Stimulated activated CD8-positive, alpha-beta memory T cell treated with anti-CD3 and anti-CD28 coated beads, Interleukin-4, amount 100 ng/mL, for 48 hours (primary cell): ENCODE measurements around the gene RNF207.

ENCODE experiments used
- DNase-seq: peaks from one replicate; pipeline ENCODE4 v3.0.0-alpha.2; 2020

The RNF207 gene

GRCh38 chr1:6239213-6239752 is 33.4 kb downstream of the RNF207 start:
- no peak for DNase-seq

DNA sequence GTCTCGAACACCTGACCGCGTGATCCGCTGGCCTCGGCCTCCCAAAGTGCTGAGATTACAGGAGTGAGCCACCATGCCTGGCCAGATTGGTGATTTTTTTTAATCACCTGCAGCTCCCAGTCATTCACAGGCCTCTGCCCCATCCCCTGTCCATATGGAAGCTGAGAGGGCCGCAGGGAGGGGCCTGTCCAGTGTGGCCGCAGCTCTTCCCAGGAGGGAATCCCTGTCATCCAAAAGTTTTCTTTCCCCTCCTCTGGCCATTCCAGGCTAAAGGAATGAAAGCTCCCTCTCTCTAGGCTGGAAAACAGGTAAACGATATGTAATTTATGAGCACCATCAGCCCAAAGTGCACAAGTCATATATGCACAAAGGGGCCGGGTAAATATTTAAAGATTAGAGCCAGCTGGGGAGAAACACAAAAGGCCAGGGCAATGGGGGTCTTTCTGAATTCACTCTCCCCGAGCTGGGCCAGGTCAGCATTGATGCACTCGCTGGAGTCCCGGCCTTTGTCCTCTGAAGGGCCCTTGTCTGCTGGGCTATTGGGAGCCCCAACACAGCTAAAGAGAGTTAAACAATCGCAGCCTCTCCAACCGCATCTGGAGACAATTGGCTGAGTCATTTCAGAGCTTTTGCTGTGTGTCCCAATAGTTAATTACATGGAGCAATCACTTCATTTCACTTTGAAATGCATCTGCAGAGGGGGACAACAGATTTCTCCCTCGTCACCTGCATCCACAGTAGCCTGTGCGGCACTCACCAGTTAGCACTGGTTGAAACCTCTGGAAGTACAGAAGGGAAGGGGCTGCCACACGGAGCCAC is 34.2 kb downstream of the RNF207 start:
- DNase-seq = no peak

- no peak for DNase-seq
Measured at GRCh38 chr1:6241107-6241886, 35.4 kb downstream of the RNF207 start.

- no peak for DNase-seq
Measured at GRCh38 chr1:6241887-6242740, 36.2 kb downstream of the RNF207 start.

DNA sequence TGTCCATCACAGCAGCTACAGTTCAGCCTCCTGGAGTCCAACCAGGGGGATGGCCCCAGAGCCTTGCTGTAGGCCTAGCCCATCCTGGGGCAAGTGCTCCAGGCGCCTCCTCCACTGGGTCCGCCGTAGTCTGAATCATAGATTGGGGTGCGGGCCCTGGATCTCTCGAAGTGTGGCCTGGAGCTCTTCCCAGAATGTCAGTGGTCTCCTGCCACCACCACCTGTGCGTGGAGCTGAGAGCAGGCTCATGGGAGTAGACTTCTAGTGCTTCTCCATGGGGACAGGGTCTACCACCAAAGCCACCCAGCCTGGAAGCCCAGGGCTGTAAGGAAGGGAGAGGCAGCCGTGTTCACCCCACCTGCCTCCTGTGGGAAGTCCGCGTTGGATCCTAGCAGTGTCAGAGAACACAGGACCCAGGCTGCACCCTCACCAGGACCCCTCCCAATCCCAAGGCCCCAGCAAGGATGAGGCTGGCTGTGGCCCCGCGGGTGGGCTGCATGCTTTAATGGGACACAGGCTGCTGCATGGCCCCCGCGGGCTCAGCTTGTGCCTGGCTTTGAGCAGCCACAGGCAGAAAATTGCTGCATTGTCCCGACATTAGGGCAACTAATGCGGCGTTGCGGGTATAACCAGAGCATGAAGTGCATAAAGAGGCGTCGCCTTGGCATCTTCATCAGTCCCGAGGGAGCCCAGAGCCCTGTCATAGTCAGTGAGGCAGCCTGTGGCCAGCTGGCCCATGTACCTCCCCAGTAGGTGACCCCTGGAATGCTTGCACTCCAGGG is 37.3 kb downstream of the RNF207 start:
- DNase-seq = no peak

GRCh38 chr1:6243993-6244392 is 38.1 kb downstream of the RNF207 start, which contains the start of gene HES3:
Gene HES3, plus strand, starts transcription at chr1:6244179. Its CDS starts 187 bp downstream, at chr1:6244366.
- DNase-seq = no peak

- DNase-seq = no peak
Measured at GRCh38 chr1:6244401-6245049, 38.6 kb downstream of the RNF207 start.

DNA sequence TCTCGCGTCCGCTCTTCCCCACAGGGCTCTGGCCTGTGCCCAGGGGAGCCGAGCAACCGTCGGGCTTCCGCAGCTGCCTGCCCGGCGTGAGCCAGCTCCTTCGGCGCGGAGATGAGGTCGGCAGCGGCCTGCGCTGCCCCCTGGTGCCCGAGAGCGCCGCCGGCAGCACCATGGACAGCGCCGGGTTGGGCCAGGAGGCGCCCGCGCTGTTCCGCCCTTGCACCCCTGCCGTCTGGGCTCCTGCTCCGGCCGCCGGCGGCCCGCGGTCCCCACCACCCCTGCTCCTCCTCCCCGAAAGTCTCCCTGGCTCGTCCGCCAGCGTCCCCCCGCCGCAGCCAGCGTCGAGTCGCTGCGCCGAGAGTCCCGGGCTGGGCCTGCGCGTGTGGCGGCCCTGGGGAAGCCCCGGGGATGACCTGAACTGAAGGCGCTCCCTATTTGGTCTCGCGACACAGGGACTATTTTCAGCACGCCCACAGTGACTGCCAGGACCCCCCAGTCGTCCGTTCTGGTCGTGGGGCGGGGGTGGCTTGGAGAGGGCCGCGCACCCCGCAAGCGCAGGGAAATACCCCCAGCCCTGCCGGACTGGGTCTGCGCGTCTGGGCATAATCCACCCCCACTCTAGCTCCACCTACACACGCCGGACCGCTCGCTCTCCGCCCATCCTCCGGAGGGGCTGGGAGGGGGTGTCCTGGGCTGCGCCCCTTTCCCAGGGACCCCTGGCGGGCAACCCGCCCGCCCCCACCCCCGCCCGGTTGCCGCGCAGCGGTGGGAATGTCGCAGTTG is 39.4 kb downstream of the RNF207 start:
- peak; percentile 88 for DNase-seq

- peak; percentile 84 for DNase-seq
Measured at GRCh38 chr1:6245869-6246496, 40.1 kb downstream of the RNF207 start.

DNA sequence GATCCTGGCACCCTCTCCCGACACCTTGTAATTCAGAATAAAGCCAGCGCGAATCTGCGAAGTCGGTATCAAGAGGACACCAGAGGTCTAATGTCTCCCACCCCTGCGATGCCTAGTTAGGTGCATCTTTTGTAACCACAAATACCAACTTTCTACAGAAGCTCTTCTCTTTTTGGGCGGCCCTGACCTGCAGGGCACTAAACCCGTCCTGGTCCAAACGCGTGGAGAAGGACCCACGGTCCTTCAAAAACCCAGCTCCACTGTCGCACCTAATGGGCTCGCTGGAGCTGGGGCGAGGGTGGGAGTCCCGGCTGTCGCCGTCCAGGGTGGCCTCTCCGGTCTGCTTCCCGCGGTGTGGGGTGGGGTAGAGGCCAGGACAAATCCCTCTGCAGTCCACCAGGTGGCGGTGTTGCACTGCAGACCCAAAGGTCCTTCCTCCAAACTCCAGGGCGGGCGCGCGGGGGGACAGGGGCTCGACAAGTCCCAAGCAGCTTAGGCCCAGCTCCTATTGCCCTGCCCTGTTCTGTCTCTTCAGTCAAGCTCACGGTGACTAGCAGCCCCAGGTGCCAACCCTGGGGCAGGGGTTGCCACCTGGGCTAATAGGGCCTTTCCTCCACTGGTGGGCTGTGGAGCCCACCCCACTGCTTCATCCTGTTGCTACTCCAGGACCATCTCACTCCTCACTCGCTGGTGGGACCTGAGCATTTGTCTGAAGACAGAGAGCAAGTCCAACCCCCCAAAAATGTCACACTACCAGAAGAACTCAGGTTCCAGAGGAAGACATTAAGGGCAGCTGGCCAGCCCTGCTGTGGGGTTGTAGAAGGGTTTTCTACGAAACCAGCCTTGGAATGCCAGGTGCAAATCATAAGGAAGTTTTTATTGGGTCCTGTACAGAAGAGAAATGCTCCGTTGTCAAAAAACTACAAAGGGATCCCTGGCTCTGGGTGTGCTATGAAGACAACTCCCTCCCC is 40.9 kb downstream of the RNF207 start:
- DNase-seq = peak; percentile 91

GRCh38 chr1:6247651-6248050 is 41.7 kb downstream of the RNF207 start:
- no peak for DNase-seq

- DNase-seq = no peak
Measured at GRCh38 chr1:6248161-6248776, 42.4 kb downstream of the RNF207 start.

GRCh38 chr1:6248932-6249738 is 43.2 kb downstream of the RNF207 start:
- no peak for DNase-seq

DNA sequence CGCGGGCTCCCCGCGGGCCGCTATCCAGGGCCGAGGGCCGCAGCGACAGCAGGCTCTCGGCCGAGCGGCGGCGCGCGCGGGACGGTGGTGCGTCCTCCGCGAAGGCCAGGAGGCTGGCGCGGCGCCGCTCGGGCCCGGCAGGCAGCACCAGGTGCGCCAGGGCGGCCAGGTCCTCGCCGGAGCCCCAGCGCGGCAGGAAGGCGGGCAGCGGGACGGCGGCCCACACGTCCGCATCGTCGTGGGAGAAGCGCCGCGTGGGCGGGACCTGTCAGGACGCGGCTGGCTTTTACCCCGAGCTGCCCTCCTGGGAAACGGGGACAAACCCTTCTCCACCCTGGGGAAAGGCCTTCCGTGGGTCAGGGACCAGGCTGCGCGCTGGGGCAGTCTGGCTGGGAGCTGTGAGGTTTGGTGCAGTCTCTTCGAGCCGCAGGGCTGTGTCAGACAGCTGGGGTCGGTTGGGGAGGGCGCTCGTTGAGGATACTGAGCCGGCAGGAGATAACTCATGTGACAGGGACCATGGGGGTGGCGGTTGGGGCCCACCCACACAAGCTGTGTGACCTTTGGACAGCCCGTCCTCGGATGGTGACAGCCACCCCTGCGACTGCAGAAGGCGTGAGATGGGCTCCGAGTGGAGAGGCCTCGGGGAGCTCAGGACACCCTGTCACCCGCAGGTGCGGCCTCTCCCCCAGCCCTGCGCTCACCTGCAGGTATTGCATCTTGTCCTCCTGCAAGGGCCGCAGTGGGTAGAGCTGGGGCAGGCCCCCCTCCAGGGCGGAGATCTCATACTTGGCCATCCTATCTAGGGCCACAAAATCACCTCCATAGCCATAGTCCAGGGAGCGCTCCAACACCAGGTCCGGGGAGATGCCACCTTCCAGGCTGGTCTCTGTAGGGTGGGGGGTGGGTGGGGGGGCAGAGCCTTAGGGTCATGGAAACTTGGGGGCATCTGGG is 44.1 kb downstream of the RNF207 start:
- no peak for DNase-seq

- DNase-seq = no peak
Measured at GRCh38 chr1:6251233-6251632, 45.3 kb downstream of the RNF207 start.

DNA sequence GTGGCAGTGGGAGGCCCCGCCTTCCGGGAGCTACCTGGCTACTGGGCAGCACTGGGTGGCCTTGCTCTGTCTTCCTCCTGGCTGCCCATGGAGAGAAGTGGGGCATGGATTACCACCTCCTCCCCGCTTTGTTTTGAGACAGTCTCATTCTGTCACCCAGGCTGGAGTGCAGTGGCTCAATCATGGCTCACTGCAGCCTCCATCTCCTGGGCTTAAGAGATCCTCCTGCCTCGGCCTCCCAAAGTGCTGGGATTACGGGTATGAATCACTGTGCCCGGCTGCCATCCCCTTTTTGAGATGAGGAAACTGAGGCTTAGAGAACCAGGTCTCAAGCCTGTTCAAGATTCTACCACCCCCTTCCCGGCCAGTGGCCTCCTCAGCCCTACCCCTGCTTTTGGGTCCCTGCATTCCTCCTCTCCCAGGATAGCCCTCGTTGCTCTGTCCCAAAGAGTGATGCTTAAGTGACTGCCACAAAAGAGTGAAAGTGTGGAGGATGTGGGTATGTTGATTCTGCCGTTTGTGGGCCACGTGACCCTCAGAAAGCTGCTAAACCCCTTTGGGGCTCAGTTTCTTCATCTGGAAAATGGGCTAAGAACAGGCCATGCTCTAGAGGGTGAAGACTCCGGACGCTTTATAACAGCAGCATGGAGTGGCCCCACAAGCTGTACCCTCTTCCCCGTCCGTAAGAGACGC is 45.9 kb downstream of the RNF207 start:
- DNase-seq = no peak
